ENCODE data around the gene CDK9.

The CDK9 gene

GRCh38 chr9:127802576-127803443 lies 17.0 kb downstream of the CDK9 start, which contains the start of gene FPGS:
Gene FPGS, plus strand, starts transcription at chr9:127802882. Its CDS starts 43 bp downstream, at chr9:127802925.
- peak within 1 kb of the TSS; percentile 91 for H3K4me3 ChIP-seq (ENCODE audit: low read depth, low read length)
- TF ChIP-seq CTCF (IDR thresholded peaks at IDR 0.05; ENCODE audit: low read depth, low read length): no peak
- peak; percentile 88 for DNase-seq (ENCODE audit: low read depth, low spot score)
- in situ Hi-C loops (cut with HindIII; ENCODE audit: low sequenced_read_pairs): no loop called here

GRCh38 chr9:127803507-127804352 lies 17.9 kb downstream of the CDK9 start:
- in situ Hi-C loops (cut with HindIII; ENCODE audit: low sequenced_read_pairs): no loop called here
- DNase-seq (ENCODE audit: low read depth, low spot score): peak; percentile 15
- H3K4me3 ChIP-seq (ENCODE audit: low read depth, low read length): peak overlapping the region; percentile 91
- TF ChIP-seq CTCF (IDR thresholded peaks at IDR 0.05; ENCODE audit: low read depth, low read length): no peak

- peak; percentile 38 for TF ChIP-seq CTCF (IDR thresholded peaks at IDR 0.05; ENCODE audit: low read depth, low read length)
- DNase-seq (ENCODE audit: low read depth, low spot score): no peak
- in situ Hi-C loops (cut with HindIII; ENCODE audit: low sequenced_read_pairs): no loop called here
These were observed 19.8 kb downstream of the CDK9 start for GRCh38 chr9:127805620-127806019.

GRCh38 chr9:127806871-127807270 lies 21.0 kb downstream of the CDK9 start:
- DNase-seq (ENCODE audit: low read depth, low spot score): no peak
- TF ChIP-seq CTCF (IDR thresholded peaks at IDR 0.05; ENCODE audit: low read depth, low read length): no peak
- in situ Hi-C loops (cut with HindIII; ENCODE audit: low sequenced_read_pairs): no loop called here
- no peak overlapping the region for H3K4me3 ChIP-seq (ENCODE audit: low read depth, low read length)

More at GRCh38 chr9:127805620-127806019, 19.8 kb downstream of the CDK9 start:
- no peak overlapping the region for H3K4me3 ChIP-seq (ENCODE audit: low read depth, low read length)

- in situ Hi-C loops (cut with HindIII; ENCODE audit: low sequenced_read_pairs): no loop called here
- H3K4me3 ChIP-seq (ENCODE audit: low read depth, low read length): no peak overlapping the region
- no peak for DNase-seq (ENCODE audit: low read depth, low spot score)
- TF ChIP-seq CTCF (IDR thresholded peaks at IDR 0.05; ENCODE audit: low read depth, low read length): no peak
These were observed 22.6 kb downstream of the CDK9 start for GRCh38 chr9:127808347-127809001.

GRCh38 chr9:127809002-127809539 lies 23.2 kb downstream of the CDK9 start:
- H3K4me3 ChIP-seq (ENCODE audit: low read depth, low read length): no peak overlapping the region
- TF ChIP-seq CTCF (IDR thresholded peaks at IDR 0.05; ENCODE audit: low read depth, low read length): no peak
- DNase-seq (ENCODE audit: low read depth, low spot score): no peak
- in situ Hi-C loops (cut with HindIII; ENCODE audit: low sequenced_read_pairs): no loop called here
